IMR-90 (cell line): ENCODE data around the gene CD300LG.

Source experiments
- BHLHE40 ChIP-seq: fragments of 150-350 bp; IDR thresholded peaks from 2 replicates; pipeline ENCODE4 v1.6.1; 2016; ENCODE audit warnings: mild to moderate bottlenecking, low read depth, low read length
- FOS ChIP-seq: fragments of 150-350 bp; IDR thresholded peaks from 2 replicates; pipeline ENCODE4 v1.6.1; 2016; ENCODE audit warnings: low read depth, low read length
- MAFK ChIP-seq: IDR thresholded peaks from 2 replicates; pipeline ENCODE4 v1.6.1; 2012; ENCODE audit warnings: low read depth, low read length, improper control_type of control experiment
- MAZ ChIP-seq: IDR thresholded peaks from 2 replicates; pipeline ENCODE4 v1.6.1; 2012; ENCODE audit warnings: low read depth, mild to moderate bottlenecking, low read length, improper control_type of control experiment, moderate library complexity, borderline replicate concordance
- MXI1 ChIP-seq: IDR thresholded peaks from 2 replicates; pipeline ENCODE4 v1.6.1; 2012; ENCODE audit warnings: low read depth, mild to moderate bottlenecking, low read length, moderate library complexity, borderline replicate concordance
- POLR2A ChIP-seq: IDR thresholded peaks from 2 replicates; pipeline ENCODE4 v1.6.1; 2012; ENCODE audit warnings: mild to moderate bottlenecking, low read depth, low read length
- SMC3 ChIP-seq: fragments of 150-350 bp; IDR thresholded peaks from 2 replicates; pipeline ENCODE4 v1.6.1; 2016; ENCODE audit warnings: low read depth, mild to moderate bottlenecking, antibody characterized with exemption, low read length, moderate library complexity
- TF ChIP-seq, protein P1 (sequence below): conservative IDR thresholded peaks from 2 replicates; pipeline ENCODE4 v1.5.1; 2012; ENCODE audit warnings: mild to moderate bottlenecking, low read depth, low read length, improper control_type of control experiment

DNA sequence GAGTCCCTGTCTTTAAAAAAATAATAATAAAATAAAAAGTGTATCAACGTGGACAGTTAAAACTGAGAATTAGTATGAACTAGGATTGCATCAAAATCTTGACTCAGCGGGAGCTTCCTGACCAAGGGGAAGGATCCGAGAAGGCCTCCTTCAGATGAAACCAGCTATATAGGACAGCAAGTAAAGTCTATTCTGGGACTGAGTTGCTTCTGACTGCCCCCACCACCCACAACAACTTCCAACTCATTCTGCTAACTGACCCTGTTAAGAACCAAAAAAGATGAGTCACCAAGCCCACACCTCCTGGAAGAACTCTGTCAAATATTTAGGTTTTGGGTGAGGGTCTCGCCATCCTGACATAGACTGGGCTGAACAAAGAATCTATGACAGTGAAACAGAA lies 38.9 kb upstream of the CD300LG start:
- TF ChIP-seq MXI1 = no peak
- no peak for TF ChIP-seq FOS
- TF ChIP-seq, protein P1, sequence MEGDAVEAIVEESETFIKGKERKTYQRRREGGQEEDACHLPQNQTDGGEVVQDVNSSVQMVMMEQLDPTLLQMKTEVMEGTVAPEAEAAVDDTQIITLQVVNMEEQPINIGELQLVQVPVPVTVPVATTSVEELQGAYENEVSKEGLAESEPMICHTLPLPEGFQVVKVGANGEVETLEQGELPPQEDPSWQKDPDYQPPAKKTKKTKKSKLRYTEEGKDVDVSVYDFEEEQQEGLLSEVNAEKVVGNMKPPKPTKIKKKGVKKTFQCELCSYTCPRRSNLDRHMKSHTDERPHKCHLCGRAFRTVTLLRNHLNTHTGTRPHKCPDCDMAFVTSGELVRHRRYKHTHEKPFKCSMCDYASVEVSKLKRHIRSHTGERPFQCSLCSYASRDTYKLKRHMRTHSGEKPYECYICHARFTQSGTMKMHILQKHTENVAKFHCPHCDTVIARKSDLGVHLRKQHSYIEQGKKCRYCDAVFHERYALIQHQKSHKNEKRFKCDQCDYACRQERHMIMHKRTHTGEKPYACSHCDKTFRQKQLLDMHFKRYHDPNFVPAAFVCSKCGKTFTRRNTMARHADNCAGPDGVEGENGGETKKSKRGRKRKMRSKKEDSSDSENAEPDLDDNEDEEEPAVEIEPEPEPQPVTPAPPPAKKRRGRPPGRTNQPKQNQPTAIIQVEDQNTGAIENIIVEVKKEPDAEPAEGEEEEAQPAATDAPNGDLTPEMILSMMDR = no peak
- TF ChIP-seq MAFK = no peak
- no peak for TF ChIP-seq POLR2A
- no peak for TF ChIP-seq SMC3
- TF ChIP-seq BHLHE40 = no peak
- TF ChIP-seq MAZ = no peak
